HUES6 (cell line): ENCODE data around the gene DCUN1D3.
"Not testable (repeated sequence)": the region's sequence is repeated elsewhere in the genome, so short reads cannot be mapped to it uniquely, and the experiment has no call there.

ENCODE experiments used
- H3K27ac ChIP-seq: 2 replicates; pipeline ENCODE4 v1.7.0; 2013; ENCODE audit warnings: low read depth, mild to moderate bottlenecking, low read length, inconsistent platforms
- H3K27me3 ChIP-seq: 2 replicates; pipeline ENCODE4 v1.6.1; 2013; ENCODE audit warnings: low read length; ENCODE audit not compliant: control insufficient read depth, insufficient read depth
- H3K36me3 ChIP-seq: 2 replicates; pipeline ENCODE4 v1.6.1; 2013; ENCODE audit warnings: low read length; ENCODE audit not compliant: control insufficient read depth, insufficient read depth
- H3K4me1 ChIP-seq: 2 replicates; pipeline ENCODE4 v1.6.1; 2013; ENCODE audit warnings: low read length; ENCODE audit not compliant: control insufficient read depth, insufficient read depth
- H3K4me3 ChIP-seq: 2 replicates; pipeline ENCODE4 v1.5.1; 2013; ENCODE audit warnings: low read depth, low read length
- H3K9ac ChIP-seq: one replicate; pipeline ENCODE4 v1.6.1; 2013; ENCODE audit warnings: mild to moderate bottlenecking, low read length
- H3K9me3 ChIP-seq: 2 replicates; pipeline ENCODE4 v1.6.1; 2013; ENCODE audit warnings: low read depth, low read length; ENCODE audit not compliant: control insufficient read depth, insufficient read depth

DCUN1D3 gene

GRCh38 chr16:20822521-20823325 is 77.4 kb downstream of the DCUN1D3 start:
- no peak overlapping the region for H3K9ac ChIP-seq
- no peaks in the 10 kb centered on the region for H3K27me3 ChIP-seq
- H3K4me1 ChIP-seq, result no peaks in the 10 kb centered on the region
- H3K9me3 ChIP-seq, result no peaks in the 10 kb centered on the region
- peaks cover 53% of the 10 kb centered on the region for H3K36me3 ChIP-seq
- no peak overlapping the region for H3K4me3 ChIP-seq
- no peak overlapping the region for H3K27ac ChIP-seq

- H3K36me3 ChIP-seq, result peaks cover 48% of the 10 kb centered on the region
Measured at GRCh38 chr16:20821682-20822081, 78.5 kb downstream of the DCUN1D3 start.

GRCh38 chr16:20818929-20819585 is 81.1 kb downstream of the DCUN1D3 start:
- Histone ChIP-seq H3K4me1 (no peaks in the 10 kb centered on the region), H3K4me3 (no peak overlapping the region), H3K9me3 (no peaks in the 10 kb centered on the region), H3K36me3 (peaks cover 48% of the 10 kb centered on the region), H3K27ac (no peak overlapping the region), H3K27me3 (no peaks in the 10 kb centered on the region), H3K9ac (no peak overlapping the region)

More at GRCh38 chr16:20821682-20822081, 78.5 kb downstream of the DCUN1D3 start:
- H3K9ac ChIP-seq, result no peak overlapping the region
- no peaks in the 10 kb centered on the region for H3K9me3 ChIP-seq
- H3K27me3 ChIP-seq, result no peaks in the 10 kb centered on the region
- no peak overlapping the region for H3K4me3 ChIP-seq
- H3K4me1 ChIP-seq, result no peaks in the 10 kb centered on the region
- H3K27ac ChIP-seq, result no peak overlapping the region

GRCh38 chr16:20814784-20815183 is 85.4 kb downstream of the DCUN1D3 start:
- H3K36me3 ChIP-seq, result peaks cover 36% of the 10 kb centered on the region

GRCh38 chr16:20812510-20812909 is 87.6 kb downstream of the DCUN1D3 start:
- Histone ChIP-seq H3K27me3 (no peaks in the 10 kb centered on the region), H3K4me1 (no peaks in the 10 kb centered on the region), H3K9me3 (no peaks in the 10 kb centered on the region), H3K27ac (no peak overlapping the region), H3K36me3 (peaks cover 24% of the 10 kb centered on the region), H3K4me3 (no peak overlapping the region), H3K9ac (no peak overlapping the region)

More at GRCh38 chr16:20814784-20815183, 85.4 kb downstream of the DCUN1D3 start:
- Histone ChIP-seq H3K9me3 (no peaks in the 10 kb centered on the region), H3K9ac (no peak overlapping the region), H3K4me3 (no peak overlapping the region), H3K4me1 (no peaks in the 10 kb centered on the region), H3K27ac (no peak overlapping the region), H3K27me3 (no peaks in the 10 kb centered on the region)

GRCh38 chr16:20811889-20812439 is 88.2 kb downstream of the DCUN1D3 start:
- no peaks in the 10 kb centered on the region for H3K4me1 ChIP-seq
- no peak overlapping the region for H3K27ac ChIP-seq
- no peaks in the 10 kb centered on the region for H3K27me3 ChIP-seq
- no peak overlapping the region for H3K4me3 ChIP-seq
- no peak overlapping the region for H3K9ac ChIP-seq
- no peaks in the 10 kb centered on the region for H3K9me3 ChIP-seq
- peaks cover 23% of the 10 kb centered on the region for H3K36me3 ChIP-seq

- Histone ChIP-seq H3K27me3 (no peaks in the 10 kb centered on the region), H3K36me3 (peaks cover under 1% of the 10 kb centered on the region; the same call in 1 of the 2 replicates), H3K9me3 (no peaks in the 10 kb centered on the region), H3K9ac (no peak overlapping the region), H3K4me3 (no peak overlapping the region), H3K4me1 (no peaks in the 10 kb centered on the region), H3K27ac (no peak overlapping the region)
Measured at GRCh38 chr16:20807862-20808261, 92.3 kb downstream of the DCUN1D3 start.

- H3K4me3 ChIP-seq, result peak within 1 kb of the TSS; percentile 95
- H3K4me1 ChIP-seq, result no peaks in the 10 kb centered on the region
- H3K9ac ChIP-seq, result peak within 1 kb of the TSS; percentile 98
- no peaks in the 10 kb centered on the region for H3K9me3 ChIP-seq
- H3K36me3 ChIP-seq, result peaks cover 6% of the 10 kb centered on the region; the same call in 1 of the 2 replicates
- H3K27ac ChIP-seq, result peak within 1 kb of the TSS; percentile 63; the same call in 1 of the 2 replicates
- H3K27me3 ChIP-seq, result no peaks in the 10 kb centered on the region
Measured at GRCh38 chr16:20806168-20807050, 93.7 kb downstream of the DCUN1D3 start, which contains the start of the genes ERI2 and REXO5. ERI2 (minus strand) TSS chr16:20806472; CDS start chr16:20806430, 42 bp downstream. REXO5 (plus strand) TSS chr16:20806527; CDS start chr16:20806954, 427 bp downstream.

GRCh38 chr16:20805684-20806167 is 94.4 kb downstream of the DCUN1D3 start:
- Histone ChIP-seq H3K4me3 (peak overlapping the region; percentile 95), H3K9ac (peak overlapping the region; percentile 98), H3K27ac (peak overlapping the region; percentile 63; the same call in 1 of the 2 replicates)
- not testable (repeated sequence) for H3K27me3 ChIP-seq, H3K36me3 ChIP-seq, H3K4me1 ChIP-seq, H3K9me3 ChIP-seq
